ENCODE measurements around the gene MTCL3.

Gene MTCL3

GRCh38 chr6:127515234-127515793 is 3.8 kb downstream of the MTCL3 start:
- peak; percentile 46 for DNase-seq (ENCODE audit: low spot score)

- DNase-seq (ENCODE audit: low spot score), result peak; percentile 50
These were observed 4.3 kb downstream of the MTCL3 start for GRCh38 chr6:127514773-127515227.

GRCh38 chr6:127514179-127514772 is 4.9 kb downstream of the MTCL3 start:
- DNase-seq (ENCODE audit: low spot score), result no peak

- no peak for DNase-seq (ENCODE audit: low spot score)
These were observed 5.7 kb downstream of the MTCL3 start for GRCh38 chr6:127513425-127513824.

- DNase-seq (ENCODE audit: low spot score), result no peak
These were observed 8.3 kb downstream of the MTCL3 start for GRCh38 chr6:127510876-127511275.

- no peak for DNase-seq (ENCODE audit: low spot score)
These were observed 12.2 kb downstream of the MTCL3 start for GRCh38 chr6:127506894-127507293.

- no peak for DNase-seq (ENCODE audit: low spot score)
These were observed 16.1 kb downstream of the MTCL3 start for GRCh38 chr6:127503022-127503421.

- DNase-seq (ENCODE audit: low spot score), result no peak
These were observed 21.7 kb downstream of the MTCL3 start for GRCh38 chr6:127497410-127497809.

GRCh38 chr6:127496471-127496870 is 22.7 kb downstream of the MTCL3 start:
- no peak for DNase-seq (ENCODE audit: low spot score)

GRCh38 chr6:127494240-127494767 is 24.8 kb downstream of the MTCL3 start:
- DNase-seq (ENCODE audit: low spot score), result no peak

GRCh38 chr6:127489248-127489647 is 29.9 kb downstream of the MTCL3 start:
- no peak for DNase-seq (ENCODE audit: low spot score)

- DNase-seq (ENCODE audit: low spot score), result no peak
These were observed 32.2 kb downstream of the MTCL3 start for GRCh38 chr6:127486934-127487333.

- DNase-seq (ENCODE audit: low spot score), result peak; percentile 65
These were observed 34.8 kb downstream of the MTCL3 start for GRCh38 chr6:127484212-127484863.

GRCh38 chr6:127483399-127484055 is 35.6 kb downstream of the MTCL3 start:
- DNase-seq (ENCODE audit: low spot score), result no peak

GRCh38 chr6:127482325-127482724 is 36.8 kb downstream of the MTCL3 start:
- no peak for DNase-seq (ENCODE audit: low spot score)

GRCh38 chr6:127481628-127482027 is 37.5 kb downstream of the MTCL3 start:
- DNase-seq (ENCODE audit: low spot score), result no peak

- DNase-seq (ENCODE audit: low spot score), result no peak
These were observed 38.0 kb downstream of the MTCL3 start for GRCh38 chr6:127481111-127481510.

GRCh38 chr6:127477658-127478057 is 41.5 kb downstream of the MTCL3 start:
- DNase-seq (ENCODE audit: low spot score), result no peak

GRCh38 chr6:127475823-127476176 is 43.3 kb downstream of the MTCL3 start:
- no peak for DNase-seq (ENCODE audit: low spot score)

GRCh38 chr6:127475135-127475822 is 43.9 kb downstream of the MTCL3 start:
- DNase-seq (ENCODE audit: low spot score), result no peak

- DNase-seq (ENCODE audit: low spot score), result no peak
These were observed 47.5 kb downstream of the MTCL3 start for GRCh38 chr6:127471379-127472255.

All from AG08395 (cell line).